ENCODE measurements around the gene CALB2. TPM values are rescaled to one million over a fixed set of nuclear protein-coding genes. Genes with fewer than 3 reads are reported as not detected.

The CALB2 gene
- total RNA-seq, 1 experiment from 2014 or later: 55.0 TPM

GRCh38 chr16:71429581-71429980 lies 71.1 kb downstream of the CALB2 start:
- H3K4me1 ChIP-seq (replicated peaks): no peaks in the 10 kb centered on the region; the same call in 1 of the 2 replicates
- no peak overlapping the region for H3K27ac ChIP-seq

GRCh38 chr16:71430744-71431143 lies 72.2 kb downstream of the CALB2 start:
- peaks cover 10% of the 10 kb centered on the region for H3K27me3 ChIP-seq (replicated peaks)
- H3K27ac ChIP-seq: no peak overlapping the region
- H3K36me3 ChIP-seq: no peaks in the 10 kb centered on the region
- H3K4me1 ChIP-seq (replicated peaks): no peaks in the 10 kb centered on the region; the same call in 1 of the 2 replicates
- peaks cover 5% of the 10 kb centered on the region; the same call in 1 of the 2 replicates for H3K9me3 ChIP-seq (replicated peaks)
- no peak for DNase-seq (ENCODE audit: low read depth in 1 of 2, low spot score in 2 of 2)
- no peak overlapping the region for H3K4me3 ChIP-seq

More at GRCh38 chr16:71429581-71429980, 71.1 kb downstream of the CALB2 start:
- Histone ChIP-seq H3K9me3 (replicated peaks) (peaks cover 5% of the 10 kb centered on the region; the same call in 1 of the 2 replicates), H3K27me3 (replicated peaks) (peaks cover 19% of the 10 kb centered on the region), H3K36me3 (no peaks in the 10 kb centered on the region), H3K4me3 (no peak overlapping the region)
- DNase-seq (ENCODE audit: low read depth in 1 of 2, low spot score in 2 of 2): no peak

- Histone ChIP-seq H3K4me3 (no peak overlapping the region), H3K4me1 (replicated peaks) (no peaks in the 10 kb centered on the region; the same call in 1 of the 2 replicates), H3K27ac (no peak overlapping the region), H3K27me3 (replicated peaks) (peaks cover 6% of the 10 kb centered on the region), H3K9me3 (replicated peaks) (peaks cover 2% of the 10 kb centered on the region; the same call in 1 of the 2 replicates), H3K36me3 (no peaks in the 10 kb centered on the region)
- no peak for DNase-seq (ENCODE audit: low read depth in 1 of 2, low spot score in 2 of 2)
These were observed 72.7 kb downstream of the CALB2 start for GRCh38 chr16:71431176-71431575.

DNA sequence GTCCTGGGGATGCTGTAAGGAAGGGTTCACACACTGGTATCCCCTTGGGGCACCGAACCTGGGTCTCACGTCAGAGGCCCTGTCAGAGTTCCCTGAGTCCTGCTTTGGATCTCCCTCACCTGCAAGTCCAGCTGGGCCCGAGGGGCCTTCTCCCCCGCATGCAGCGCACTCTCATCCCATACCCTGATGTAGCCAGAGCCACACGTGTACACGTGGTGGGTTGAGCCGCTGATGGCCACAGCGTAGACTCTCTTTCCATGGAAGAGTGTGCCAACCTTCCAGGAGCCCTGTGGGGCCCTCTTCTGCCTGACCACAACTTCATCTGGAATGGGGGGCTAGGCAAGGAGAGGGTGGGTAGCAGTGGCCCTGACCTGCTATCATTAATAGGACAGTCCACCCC lies 73.5 kb downstream of the CALB2 start:
- Histone ChIP-seq H3K9me3 (replicated peaks) (no peaks in the 10 kb centered on the region), H3K27me3 (replicated peaks) (peaks cover 4% of the 10 kb centered on the region; the same call in 1 of the 2 replicates), H3K4me1 (replicated peaks) (no peaks in the 10 kb centered on the region), H3K36me3 (no peaks in the 10 kb centered on the region), H3K4me3 (no peak overlapping the region), H3K27ac (no peak overlapping the region)
- no peak for DNase-seq (ENCODE audit: low read depth in 1 of 2, low spot score in 2 of 2)

GRCh38 chr16:71432906-71433305 lies 74.4 kb downstream of the CALB2 start:
- Histone ChIP-seq H3K27ac (no peak overlapping the region), H3K36me3 (no peaks in the 10 kb centered on the region), H3K9me3 (replicated peaks) (no peaks in the 10 kb centered on the region), H3K27me3 (replicated peaks) (no peaks in the 10 kb centered on the region), H3K4me1 (replicated peaks) (no peaks in the 10 kb centered on the region), H3K4me3 (no peak overlapping the region)
- DNase-seq (ENCODE audit: low read depth in 1 of 2, low spot score in 2 of 2): no peak

DNA sequence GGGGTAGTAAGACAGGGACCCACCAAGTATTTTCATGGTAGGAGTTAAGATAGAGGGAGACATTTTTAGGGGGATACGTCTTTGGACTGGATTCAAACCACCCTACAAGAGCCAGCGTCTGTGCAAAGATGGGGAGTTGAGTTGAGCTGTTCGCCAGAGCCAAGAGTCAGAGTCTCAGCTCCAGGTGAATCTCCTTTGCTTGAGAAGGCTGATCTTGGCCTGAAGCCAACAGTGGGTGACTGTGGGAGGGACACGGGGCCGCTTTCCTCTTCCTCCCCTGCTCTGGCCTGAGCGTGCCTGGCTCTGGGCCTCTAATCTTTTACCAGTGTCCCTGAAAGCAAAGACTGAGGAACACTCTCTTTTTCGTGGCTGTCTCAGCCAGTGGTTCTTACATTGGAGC lies 78.0 kb downstream of the CALB2 start:
- Histone ChIP-seq H3K36me3 (no peaks in the 10 kb centered on the region), H3K9me3 (replicated peaks) (peaks cover 17% of the 10 kb centered on the region), H3K27ac (no peak overlapping the region), H3K27me3 (replicated peaks) (no peaks in the 10 kb centered on the region), H3K4me1 (replicated peaks) (no peaks in the 10 kb centered on the region), H3K4me3 (no peak overlapping the region)
- DNase-seq (ENCODE audit: low read depth in 1 of 2, low spot score in 2 of 2): no peak

DNA sequence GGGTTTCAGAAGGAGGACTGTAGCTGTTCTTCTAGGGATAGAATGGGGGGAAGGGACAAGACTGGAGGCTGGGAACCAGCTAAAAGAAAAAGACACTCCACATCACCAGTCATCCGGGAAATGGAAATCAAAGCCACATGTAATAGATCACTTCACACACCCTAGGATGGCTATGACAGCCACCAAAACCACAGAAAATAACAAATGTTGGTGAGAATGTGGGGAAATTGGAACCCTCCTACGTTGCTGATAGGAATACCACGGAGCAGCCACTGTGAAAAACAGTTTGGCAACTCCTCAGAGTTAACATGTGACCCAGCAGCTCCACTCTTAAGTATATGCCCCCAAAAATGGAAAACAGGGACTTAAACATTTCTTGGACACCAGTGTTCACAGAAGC lies 81.0 kb downstream of the CALB2 start:
- H3K4me3 ChIP-seq: no peak overlapping the region
- H3K36me3 ChIP-seq: no peaks in the 10 kb centered on the region
- H3K27me3 ChIP-seq (replicated peaks): no peaks in the 10 kb centered on the region
- H3K27ac ChIP-seq: no peak overlapping the region
- peaks cover 22% of the 10 kb centered on the region for H3K9me3 ChIP-seq (replicated peaks)
- H3K4me1 ChIP-seq (replicated peaks): no peaks in the 10 kb centered on the region
- DNase-seq (ENCODE audit: low read depth in 1 of 2, low spot score in 2 of 2): no peak

Other genes with a start within 250 kb of the CALB2 start
- gene HYDIN, start 128.0 kb upstream of the CALB2 start, total RNA-seq (2014; rRNA removed; shearing (Covaris generic)): 0.16 TPM in 1 of 2 replicates, not detected in the other
- gene CMTR2, start 69.3 kb upstream of the CALB2 start, total RNA-seq (2014; rRNA removed; shearing (Covaris generic)): 17.0 and 31.2 TPM in 2 replicates
- gene TLE7, start 83.3 kb downstream of the CALB2 start, total RNA-seq (2014; rRNA removed; shearing (Covaris generic)): not detected in 2 replicates
- gene ZNF23, start 103.5 kb downstream of the CALB2 start, total RNA-seq (2014; rRNA removed; shearing (Covaris generic)): 8.6 and 17.6 TPM in 2 replicates
- gene ZNF19, start 130.6 kb downstream of the CALB2 start, total RNA-seq (2014; rRNA removed; shearing (Covaris generic)): 0.95 and 4.5 TPM in 2 replicates
- not detected in 2 replicates for gene CHST4, start 167.7 kb downstream of the CALB2 start, total RNA-seq (2014; rRNA removed; shearing (Covaris generic))
- gene TAT, start 218.4 kb downstream of the CALB2 start, total RNA-seq (2014; rRNA removed; shearing (Covaris generic)): not detected in 2 replicates